Colonic mucosa (tissue), 4 donors: ENCODE data around the gene ZFTA. TPM values are rescaled to one million over a fixed set of nuclear protein-coding genes. Genes with fewer than 3 reads are reported as not detected.
A peak's percentile ranks its signal among the peaks of the same experiment; 100 is the strongest.

Source experiments
- DNase-seq: peaks from one replicate; pipeline ENCODE4 v3.0.0-alpha.2; 2020
- H3K27ac ChIP-seq: fragments of 200-600 bp; one replicate; pipeline ENCODE4 v1.8.0; 2021
- H3K27me3 ChIP-seq: fragments of 200-600 bp; one replicate; pipeline ENCODE4 v1.8.0; 2021
- H3K36me3 ChIP-seq: fragments of 200-600 bp; one replicate; pipeline ENCODE4 v1.8.0; 2021
- H3K4me1 ChIP-seq: fragments of 200-600 bp; one replicate; pipeline ENCODE4 v1.8.0; 2021; ENCODE audit warnings: mild to moderate bottlenecking
- H3K4me3 ChIP-seq: fragments of 200-600 bp; one replicate; pipeline ENCODE4 v1.8.0; 2021
- H3K9ac ChIP-seq, 2 donors: one replicate each; pipeline ENCODE4 v1.7.0; 2013; ENCODE audit warnings: control low read depth in 2 of 2, low read depth in 2 of 2, low read length in 2 of 2
- H3K9me3 ChIP-seq: fragments of 200-600 bp; one replicate; pipeline ENCODE4 v1.8.0; 2021
- intact Hi-C: fragments of 100-400 bp; cut with DNase I; formaldehyde crosslinking; loops from one replicate; pipeline ENCODE4 v1.14.1; 2022
- total RNA-seq, 2 donors: library from RNA; stranded (reverse); fragmentation: NEBNext Ultra II Directional in 1 of 2; extraction: Animal tissue kit (Norgen Biotek cat#: 25700) in 1 of 2; gene quantifications; one replicate each; pipeline ENCODE4 v1.2.1, GENCODE V29; 2021
- TF ChIP-seq, protein P1 (sequence below): fragments of 200-600 bp; IDR thresholded peaks from one replicate; pipeline ENCODE4 v1.8.0; 2022; ENCODE audit warnings: antibody characterized with exemption, mild to moderate bottlenecking
- donor health status: healthy.
- donor health status: DM: no; HTN: no; CAD: no.
- donor health status: DM: no; HTN: no; CAD: no.

The ZFTA gene
- total RNA-seq, 2 donors from 2014 or later: 4.8 to 7.0 TPM

DNA sequence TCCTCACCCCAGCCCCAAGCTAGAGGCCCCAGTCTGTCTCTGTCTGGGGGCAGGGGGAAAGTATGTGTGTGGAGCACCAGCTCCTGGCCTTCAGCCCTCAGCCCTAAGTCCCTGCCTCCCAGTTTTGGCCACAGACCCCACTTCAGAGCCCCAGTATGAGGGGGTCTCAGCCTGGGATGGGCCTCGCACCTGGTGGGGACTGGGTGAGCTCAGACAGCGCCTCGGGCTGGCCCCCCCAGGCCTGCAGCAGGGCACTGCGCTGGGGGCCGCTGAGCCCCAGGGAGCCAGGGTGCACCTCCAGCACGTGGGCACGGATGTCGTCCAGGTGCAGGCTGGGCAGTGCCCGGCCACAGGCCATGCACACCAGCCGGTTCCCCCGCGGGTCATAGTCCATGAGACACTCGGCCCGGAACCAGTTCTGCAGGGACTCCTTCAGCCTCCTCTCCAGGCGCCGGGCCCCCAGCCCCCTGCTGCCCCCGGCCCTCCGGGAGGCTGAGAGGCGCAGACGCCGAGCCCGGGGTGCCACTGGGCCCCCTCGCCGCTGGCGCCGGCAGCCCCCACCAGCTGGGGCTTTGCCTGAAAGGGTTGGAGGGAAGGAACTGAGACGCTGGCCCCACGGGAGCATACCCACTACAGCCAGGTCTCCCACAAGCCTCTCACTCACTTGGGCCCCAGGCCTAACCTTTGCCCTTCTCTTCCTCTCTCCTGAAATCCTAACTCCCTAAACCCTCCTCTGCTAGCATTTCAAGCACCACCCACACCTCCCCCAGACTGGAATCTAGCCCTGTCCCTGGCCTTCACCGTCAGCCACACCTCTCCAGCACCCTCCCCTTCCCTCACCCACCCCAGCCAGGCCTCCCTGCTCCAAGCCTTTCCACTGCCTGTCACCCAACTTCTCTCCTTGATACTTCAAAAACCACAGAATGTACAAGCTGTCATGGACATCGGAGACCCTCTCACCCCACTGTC lies 3.6 kb downstream of the ZFTA start:
- TF ChIP-seq, protein P1, sequence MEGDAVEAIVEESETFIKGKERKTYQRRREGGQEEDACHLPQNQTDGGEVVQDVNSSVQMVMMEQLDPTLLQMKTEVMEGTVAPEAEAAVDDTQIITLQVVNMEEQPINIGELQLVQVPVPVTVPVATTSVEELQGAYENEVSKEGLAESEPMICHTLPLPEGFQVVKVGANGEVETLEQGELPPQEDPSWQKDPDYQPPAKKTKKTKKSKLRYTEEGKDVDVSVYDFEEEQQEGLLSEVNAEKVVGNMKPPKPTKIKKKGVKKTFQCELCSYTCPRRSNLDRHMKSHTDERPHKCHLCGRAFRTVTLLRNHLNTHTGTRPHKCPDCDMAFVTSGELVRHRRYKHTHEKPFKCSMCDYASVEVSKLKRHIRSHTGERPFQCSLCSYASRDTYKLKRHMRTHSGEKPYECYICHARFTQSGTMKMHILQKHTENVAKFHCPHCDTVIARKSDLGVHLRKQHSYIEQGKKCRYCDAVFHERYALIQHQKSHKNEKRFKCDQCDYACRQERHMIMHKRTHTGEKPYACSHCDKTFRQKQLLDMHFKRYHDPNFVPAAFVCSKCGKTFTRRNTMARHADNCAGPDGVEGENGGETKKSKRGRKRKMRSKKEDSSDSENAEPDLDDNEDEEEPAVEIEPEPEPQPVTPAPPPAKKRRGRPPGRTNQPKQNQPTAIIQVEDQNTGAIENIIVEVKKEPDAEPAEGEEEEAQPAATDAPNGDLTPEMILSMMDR: no peak
- H3K9ac ChIP-seq: peak overlapping the region in 1 of 2 donors; percentile 58
- intact Hi-C loops: loop anchor here (5.0 kb wide), 2 partner anchors 72 to 177 kb away; partner anchors contain the start of gene MARK2
- H3K9me3 ChIP-seq: no peaks in the 10 kb centered on the region
- no peak overlapping the region for H3K27ac ChIP-seq
- peaks cover 7% of the 10 kb centered on the region for H3K27me3 ChIP-seq
- H3K4me3 ChIP-seq: no peak overlapping the region
- peak; percentile 81 for DNase-seq
- no peaks in the 10 kb centered on the region for H3K36me3 ChIP-seq
- peaks cover 35% of the 10 kb centered on the region for H3K4me1 ChIP-seq

DNA sequence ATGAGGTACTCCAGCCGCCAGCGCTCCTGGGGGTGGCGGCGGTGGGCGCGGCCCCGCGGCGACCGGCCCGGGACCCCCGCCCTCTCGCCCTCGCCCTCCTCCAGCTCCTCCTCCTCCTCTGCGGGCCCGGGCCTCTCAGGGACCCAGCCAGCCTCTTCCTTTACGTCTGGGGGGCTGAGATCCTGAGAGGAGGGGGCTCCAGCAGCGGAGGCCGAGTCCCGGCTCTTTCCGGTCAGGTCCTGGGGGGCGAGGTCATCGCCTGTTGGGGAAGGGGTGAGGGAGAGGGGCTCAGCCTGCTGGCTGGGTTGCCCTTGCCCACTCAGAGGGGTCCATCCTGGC lies 4.3 kb downstream of the ZFTA start:
- H3K4me1 ChIP-seq: peaks cover 30% of the 10 kb centered on the region
- no peaks in the 10 kb centered on the region for H3K36me3 ChIP-seq
- intact Hi-C loops: no loop called here

DNA sequence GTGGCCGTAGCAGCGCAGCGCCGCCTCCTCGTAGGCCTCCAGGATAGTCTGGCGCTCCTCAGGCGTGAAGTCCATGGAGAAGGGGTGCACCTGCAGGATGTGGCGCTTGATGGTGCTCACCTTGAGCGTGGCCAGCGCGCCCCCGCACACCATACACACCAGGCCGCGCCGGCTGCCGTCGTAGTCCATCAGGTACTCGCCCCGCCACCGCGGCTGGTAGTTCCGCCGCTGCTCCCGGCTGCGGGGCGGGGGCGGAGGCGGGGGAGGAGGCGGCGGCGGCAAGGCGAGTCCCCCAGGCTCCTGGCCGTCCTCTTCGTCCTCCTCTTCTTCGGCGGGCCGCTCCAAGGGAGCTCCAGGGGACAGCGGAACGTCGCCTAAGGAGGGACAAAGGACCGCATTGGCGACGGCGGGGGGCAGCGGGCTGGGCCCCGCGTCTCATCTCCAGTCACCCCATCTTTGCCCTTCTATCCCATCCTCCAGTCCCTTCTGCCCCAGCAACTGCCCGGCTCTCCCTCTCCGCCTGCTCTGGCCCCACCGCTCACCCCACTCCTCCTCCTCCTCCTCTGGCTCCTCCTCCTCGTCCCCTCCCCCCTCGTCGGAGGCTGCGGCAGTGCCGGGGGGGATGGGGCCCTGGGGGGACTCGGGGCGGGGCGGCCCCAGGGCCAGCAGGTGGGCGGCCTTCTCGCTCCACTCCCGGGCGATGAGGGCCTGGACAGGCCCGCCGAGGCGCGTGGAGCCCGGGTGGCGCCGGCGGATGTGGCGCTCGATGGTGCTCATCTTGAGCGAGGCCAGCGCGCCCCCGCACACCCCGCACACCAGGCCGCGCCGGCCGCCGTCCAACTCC lies 4.9 kb downstream of the ZFTA start:
- intact Hi-C loops: no loop called here
- TF ChIP-seq, protein P1: no peak
- Histone ChIP-seq H3K4me1 (peaks cover 29% of the 10 kb centered on the region), H3K27me3 (no peaks in the 10 kb centered on the region), H3K27ac (peak overlapping the region; percentile 40), H3K4me3 (peak overlapping the region; percentile 34), H3K9ac (peak overlapping the region in 1 of 2 donors; percentile 24), H3K36me3 (no peaks in the 10 kb centered on the region), H3K9me3 (no peaks in the 10 kb centered on the region)
- peak; percentile 27 for DNase-seq

More for the DNA sequence above, 4.3 kb downstream of the ZFTA start:
- TF ChIP-seq, protein P1: no peak
- H3K9ac ChIP-seq: no peak overlapping the region
- H3K9me3 ChIP-seq: no peaks in the 10 kb centered on the region
- H3K27ac ChIP-seq: no peak overlapping the region
- H3K4me3 ChIP-seq: no peak overlapping the region
- H3K27me3 ChIP-seq: peaks cover 4% of the 10 kb centered on the region
- DNase-seq: no peak

DNA sequence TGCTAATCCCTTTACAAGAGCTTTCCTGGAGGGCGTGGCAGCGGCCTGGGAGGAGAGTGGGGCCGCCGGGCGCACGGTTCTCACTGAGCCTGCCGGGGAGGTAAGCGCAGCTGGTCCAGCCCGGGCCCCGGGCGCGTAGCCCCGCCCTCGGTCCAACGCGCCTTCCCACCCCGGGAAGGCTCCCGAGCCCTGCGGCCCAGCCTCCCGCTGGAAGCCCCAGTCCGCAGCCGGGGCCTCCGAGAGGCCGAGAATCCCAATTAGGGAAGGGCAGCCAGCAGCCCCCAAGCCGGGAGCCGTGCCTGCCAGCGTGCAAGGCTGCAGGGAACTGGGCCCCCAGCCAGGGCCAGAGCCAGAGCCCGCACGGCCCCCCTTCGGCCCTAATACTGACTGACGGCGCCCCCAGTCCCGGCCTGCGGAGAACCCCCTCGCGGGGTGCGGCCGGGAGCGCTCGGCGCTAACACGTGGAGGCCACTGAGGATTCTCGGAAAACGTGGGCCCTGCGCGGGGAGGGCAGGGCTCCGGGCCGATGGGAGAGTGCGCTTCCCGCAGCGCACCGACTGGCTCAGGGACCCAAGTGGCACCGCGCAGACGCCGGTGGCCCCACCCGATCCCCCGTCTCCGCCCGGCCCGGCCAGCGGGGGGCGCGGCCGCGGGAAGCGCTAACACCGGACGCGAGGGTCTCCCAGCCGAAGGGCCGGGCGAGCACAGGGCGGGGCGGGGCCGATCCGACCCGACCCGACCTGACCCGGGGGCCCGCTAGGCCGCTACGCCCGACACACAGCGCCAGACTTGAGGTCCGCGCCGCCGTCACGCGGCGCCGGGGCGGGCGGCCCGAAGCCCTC lies 5.7 kb downstream of the ZFTA start:
- H3K9ac ChIP-seq: peak overlapping the region; percentile 24 to 42
- intact Hi-C loops: no loop called here
- H3K4me3 ChIP-seq: peak overlapping the region; percentile 34
- H3K27ac ChIP-seq: peak overlapping the region; percentile 40
- H3K27me3 ChIP-seq: no peaks in the 10 kb centered on the region
- peak; percentile 64 for DNase-seq
- H3K36me3 ChIP-seq: no peaks in the 10 kb centered on the region
- no peaks in the 10 kb centered on the region for H3K9me3 ChIP-seq
- H3K4me1 ChIP-seq: peaks cover 29% of the 10 kb centered on the region
- TF ChIP-seq, protein P1: no peak
